Thoracic aorta (tissue), 2 donors: Measurements from ENCODE around the gene CAB39L. TPM values are rescaled to one million over a fixed set of nuclear protein-coding genes. Genes with fewer than 3 reads are reported as not detected.

Experiments used
- ATAC-seq: fragments of 150-250 bp; one replicate; pipeline ENCODE4 v1.8.0; 2017; ENCODE audit warnings: low read depth; ENCODE audit not compliant: insufficient number of reproducible peaks, low FRiP score
- DNase-seq: peaks from one replicate; pipeline ENCODE4 v3.0.0-alpha.2; 2020; ENCODE audit warnings: low spot score
- H3K27ac ChIP-seq, 2 donors: fragments of 200-600 bp; sonication (generic); 1 replicate in 1 of 2; 2 replicates in 1 of 2; pipeline ENCODE4 v1.5.1; 2016; ENCODE audit warnings: mild to moderate bottlenecking in 2 of 2, moderate library complexity in 2 of 2
- H3K27me3 ChIP-seq: fragments of 200-600 bp; sonication (generic); replicated peaks from 2 replicates; pipeline ENCODE4 v1.6.0; 2016; ENCODE audit warnings: mild to moderate bottlenecking; ENCODE audit not compliant: insufficient read depth
- H3K36me3 ChIP-seq: fragments of 200-600 bp; sonication (generic); one replicate; pipeline ENCODE4 v1.5.1; 2016
- H3K4me1 ChIP-seq, 2 donors: fragments of 200-600 bp; sonication (generic); 1 replicate in 1 of 2; 2 replicates in 1 of 2; pipeline versions ENCODE4 v1.5.1 to v1.6.0; 2016; ENCODE audit warnings: low read depth in 2 of 2, mild to moderate bottlenecking in 1 of 2; ENCODE audit not compliant: control insufficient read depth in 1 of 2
- H3K4me3 ChIP-seq: fragments of 200-600 bp; sonication (generic); 2 replicates; pipeline ENCODE4 v1.5.1; 2016; ENCODE audit warnings: mild to moderate bottlenecking
- H3K9me3 ChIP-seq: fragments of 200-600 bp; sonication (generic); 2 replicates; pipeline ENCODE4 v1.5.1; 2016
- total RNA-seq, 2 donors: library from RNA; depleted of rRNA; stranded (reverse); fragments of >200 nt; gene quantifications; one replicate each; pipeline versions ENCODE4 v1.1.0 to v1.2.3, GENCODE V29; 2016
- TF ChIP-seq, protein P1 (sequence below): fragments of 200-600 bp; sonication (generic); IDR thresholded peaks from one replicate; pipeline ENCODE4 v1.5.1; 2019; ENCODE audit warnings: antibody characterized with exemption

CAB39L gene
- total RNA-seq, 2 donors from 2014 or later: 38.7 to 46.7 TPM

GRCh38 chr13:49319551-49319950 is 124.3 kb downstream of the CAB39L start:
- H3K36me3 ChIP-seq: peaks cover 8% of the 10 kb centered on the region
- no peaks in the 10 kb centered on the region for H3K9me3 ChIP-seq
- no peaks in the 10 kb centered on the region for H3K27me3 ChIP-seq
- DNase-seq (no peak), ATAC-seq (no peak)
- peaks cover 6 to 19% of the 10 kb centered on the region in 2 donors for H3K4me1 ChIP-seq
- TF ChIP-seq, protein P1, sequence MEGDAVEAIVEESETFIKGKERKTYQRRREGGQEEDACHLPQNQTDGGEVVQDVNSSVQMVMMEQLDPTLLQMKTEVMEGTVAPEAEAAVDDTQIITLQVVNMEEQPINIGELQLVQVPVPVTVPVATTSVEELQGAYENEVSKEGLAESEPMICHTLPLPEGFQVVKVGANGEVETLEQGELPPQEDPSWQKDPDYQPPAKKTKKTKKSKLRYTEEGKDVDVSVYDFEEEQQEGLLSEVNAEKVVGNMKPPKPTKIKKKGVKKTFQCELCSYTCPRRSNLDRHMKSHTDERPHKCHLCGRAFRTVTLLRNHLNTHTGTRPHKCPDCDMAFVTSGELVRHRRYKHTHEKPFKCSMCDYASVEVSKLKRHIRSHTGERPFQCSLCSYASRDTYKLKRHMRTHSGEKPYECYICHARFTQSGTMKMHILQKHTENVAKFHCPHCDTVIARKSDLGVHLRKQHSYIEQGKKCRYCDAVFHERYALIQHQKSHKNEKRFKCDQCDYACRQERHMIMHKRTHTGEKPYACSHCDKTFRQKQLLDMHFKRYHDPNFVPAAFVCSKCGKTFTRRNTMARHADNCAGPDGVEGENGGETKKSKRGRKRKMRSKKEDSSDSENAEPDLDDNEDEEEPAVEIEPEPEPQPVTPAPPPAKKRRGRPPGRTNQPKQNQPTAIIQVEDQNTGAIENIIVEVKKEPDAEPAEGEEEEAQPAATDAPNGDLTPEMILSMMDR: no peak
- H3K4me3 ChIP-seq: no peak overlapping the region
- H3K27ac ChIP-seq: peak overlapping the region in 1 of 2 donors; percentile 55

- Histone ChIP-seq H3K27me3 (no peaks in the 10 kb centered on the region), H3K36me3 (no peaks in the 10 kb centered on the region), H3K4me1 (peaks cover 9 to 31% of the 10 kb centered on the region in 2 donors), H3K4me3 (no peak overlapping the region), H3K9me3 (no peaks in the 10 kb centered on the region), H3K27ac (no peak overlapping the region)
- DNase-seq (no peak), ATAC-seq (no peak)
- TF ChIP-seq, protein P1: no peak
Observed at GRCh38 chr13:49315756-49316482, 127.9 kb downstream of the CAB39L start.

DNA sequence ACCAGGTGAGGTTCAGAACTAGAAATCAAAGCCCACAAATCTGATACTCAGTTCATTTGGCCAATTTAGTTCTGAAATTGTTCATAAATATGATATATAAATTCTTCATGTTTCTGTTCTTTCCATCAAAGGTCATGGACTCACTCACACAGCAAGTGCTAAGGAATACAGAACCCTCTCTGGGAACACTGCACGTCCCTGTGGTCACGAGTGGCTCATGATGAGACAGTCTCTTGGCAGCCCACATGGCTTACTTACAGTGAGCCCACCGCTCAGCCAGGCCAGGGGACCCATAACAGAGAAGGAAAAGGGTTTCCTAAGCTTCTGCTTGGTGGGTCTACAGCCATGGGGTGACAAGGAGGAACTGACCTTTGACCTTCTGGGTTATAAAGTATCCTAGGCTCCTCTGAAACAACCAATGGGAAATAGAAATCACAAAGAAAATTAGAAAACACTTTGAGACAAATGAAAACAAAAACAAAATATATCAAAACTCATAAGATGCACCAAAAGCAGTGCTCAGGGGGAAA is 128.8 kb downstream of the CAB39L start:
- Histone ChIP-seq H3K4me3 (no peak overlapping the region), H3K27me3 (no peaks in the 10 kb centered on the region), H3K36me3 (peaks cover 2% of the 10 kb centered on the region), H3K27ac (peak overlapping the region in 1 of 2 donors; percentile 84), H3K4me1 (peaks cover 9 to 32% of the 10 kb centered on the region in 2 donors), H3K9me3 (no peaks in the 10 kb centered on the region)
- TF ChIP-seq, protein P1: no peak
- ATAC-seq: no peak
- DNase-seq: no peak

- H3K36me3 ChIP-seq: peaks cover 4% of the 10 kb centered on the region
- peak overlapping the region; percentile 15 for H3K4me3 ChIP-seq
Observed at GRCh38 chr13:49314344-49314882, 129.5 kb downstream of the CAB39L start.

DNA sequence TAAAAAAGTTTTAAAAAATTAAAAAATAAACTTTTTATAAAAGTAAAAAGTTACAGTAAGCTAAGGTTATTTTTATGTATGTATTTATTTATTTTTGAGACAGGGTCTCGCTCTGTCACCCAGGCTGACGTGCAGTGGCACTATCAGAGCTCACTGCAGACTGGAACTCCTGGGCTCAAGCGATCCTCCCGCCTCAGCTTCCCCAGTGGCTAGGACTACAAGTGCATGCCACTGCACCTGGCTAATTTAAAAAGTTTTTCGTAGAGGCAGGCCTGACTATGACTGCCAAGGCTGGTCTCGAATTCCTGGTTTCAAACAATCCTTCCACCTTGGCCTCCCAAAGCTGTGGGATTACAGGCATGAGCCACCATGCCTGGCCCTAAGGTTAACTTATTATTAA is 132.0 kb downstream of the CAB39L start:
- Histone ChIP-seq H3K4me3 (no peak overlapping the region), H3K4me1 (peaks cover 20 to 50% of the 10 kb centered on the region in 2 donors), H3K36me3 (peaks cover 4% of the 10 kb centered on the region), H3K27me3 (no peaks in the 10 kb centered on the region), H3K27ac (no peak overlapping the region), H3K9me3 (no peaks in the 10 kb centered on the region)
- TF ChIP-seq, protein P1: no peak
- ATAC-seq (no peak), DNase-seq (no peak)

More at GRCh38 chr13:49314344-49314882, 129.5 kb downstream of the CAB39L start:
- Histone ChIP-seq H3K27ac (peak overlapping the region; percentile 73 to 84), H3K4me1 (peaks cover 6 to 32% of the 10 kb centered on the region in 2 donors), H3K27me3 (no peaks in the 10 kb centered on the region), H3K9me3 (no peaks in the 10 kb centered on the region)
- DNase-seq (no peak), ATAC-seq (no peak)
- TF ChIP-seq, protein P1: no peak
